Measurements from ENCODE around the gene MB.
A peak's percentile ranks its signal among the peaks of the same experiment; 100 is the strongest.

The MB gene

DNA sequence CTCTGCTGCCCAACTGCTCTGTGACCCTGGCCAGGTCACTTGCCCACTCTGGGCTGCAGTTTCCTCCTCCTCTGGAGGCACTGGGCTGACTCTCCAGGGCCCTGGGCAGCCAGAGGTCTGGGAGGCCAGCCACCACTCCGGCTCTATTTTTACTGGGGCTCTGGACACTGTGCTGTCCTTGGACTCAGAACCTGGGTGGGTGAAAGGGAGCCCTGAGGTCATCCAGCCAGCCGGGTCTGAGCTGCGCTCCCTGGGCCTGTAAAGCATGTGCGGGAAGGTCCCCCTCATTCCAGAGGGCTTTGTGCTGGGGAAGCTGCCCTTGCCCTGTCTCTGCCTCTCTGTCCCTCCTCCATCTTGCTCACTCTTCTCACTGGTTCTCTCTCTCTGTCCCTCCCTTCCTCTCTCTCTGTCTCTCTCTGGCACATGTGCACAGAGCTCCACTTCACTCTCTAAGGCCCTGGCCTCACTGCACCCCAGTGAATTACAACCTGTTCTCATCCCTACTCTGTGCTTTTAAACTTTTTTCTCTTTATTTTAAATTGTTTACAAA is 24.6 kb downstream of the MB start:
- DNase-seq, result no peak

DNA sequence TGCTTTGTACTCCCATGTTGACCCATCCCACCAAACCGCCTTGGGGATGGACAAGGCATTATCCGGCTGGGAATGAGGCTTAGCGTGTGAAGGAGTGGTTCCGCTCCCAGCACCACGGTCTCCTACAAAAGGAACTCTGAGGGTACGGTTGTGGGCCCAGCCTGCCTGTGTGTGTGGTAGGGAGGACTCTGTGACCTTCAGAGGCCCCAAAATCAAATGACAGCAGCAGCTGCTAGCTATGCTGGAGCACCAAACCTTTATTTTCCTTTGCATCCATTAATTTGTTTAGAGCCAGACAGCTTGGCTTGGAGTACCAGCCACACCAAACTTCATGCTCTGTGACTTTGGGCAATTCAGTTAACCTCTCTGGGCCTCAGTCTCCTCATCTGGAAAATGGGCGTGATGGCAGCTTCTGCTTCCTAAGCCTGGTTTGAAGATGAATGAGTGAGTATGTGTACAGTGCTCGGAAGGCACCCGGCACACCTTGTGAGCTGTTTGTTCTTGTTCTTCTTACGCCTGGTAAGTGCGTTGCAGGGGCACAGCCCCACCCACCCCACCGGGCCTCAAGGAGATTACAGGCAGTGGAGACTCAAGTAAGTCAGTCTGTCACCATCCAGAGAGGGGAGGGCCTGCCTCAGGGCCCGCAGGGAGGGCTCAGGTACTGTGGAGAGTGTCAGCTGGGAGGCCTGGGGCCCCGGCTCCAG is 25.3 kb downstream of the MB start:
- DNase-seq, result no peak

DNA sequence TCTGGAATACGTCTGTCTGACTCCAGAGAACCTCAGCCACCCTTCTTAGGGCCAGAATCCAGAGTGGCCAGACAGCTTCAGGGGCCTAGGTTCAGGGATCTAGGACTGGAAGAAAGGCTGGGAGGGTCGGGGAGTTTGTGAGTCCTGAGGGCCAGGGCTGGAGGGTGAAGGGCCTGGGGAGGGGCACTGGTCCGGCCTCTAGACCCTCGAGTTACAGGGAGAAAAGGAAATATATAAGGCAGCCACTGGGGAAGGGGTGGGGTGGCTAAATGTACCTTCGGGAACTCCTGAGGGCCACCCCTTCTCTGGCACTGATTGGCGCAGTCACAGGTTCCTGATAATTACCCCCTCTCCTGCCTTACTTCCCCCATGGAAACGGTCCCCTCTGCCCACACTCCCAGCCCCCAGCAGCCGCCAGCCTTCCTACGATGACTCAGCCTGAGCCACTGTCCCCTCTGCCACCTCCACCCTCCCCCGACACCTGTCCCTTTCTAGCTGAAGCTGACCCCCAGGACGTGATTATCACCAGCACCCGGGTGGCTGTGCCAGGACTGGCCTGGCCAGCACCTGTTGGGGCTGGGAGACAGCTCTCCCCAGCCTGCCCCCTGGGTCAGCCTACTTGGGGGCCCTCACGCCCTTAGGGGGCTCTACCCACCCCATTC is 26.4 kb downstream of the MB start:
- peak in 1 of 2 experiments; percentile 33 for DNase-seq

DNA sequence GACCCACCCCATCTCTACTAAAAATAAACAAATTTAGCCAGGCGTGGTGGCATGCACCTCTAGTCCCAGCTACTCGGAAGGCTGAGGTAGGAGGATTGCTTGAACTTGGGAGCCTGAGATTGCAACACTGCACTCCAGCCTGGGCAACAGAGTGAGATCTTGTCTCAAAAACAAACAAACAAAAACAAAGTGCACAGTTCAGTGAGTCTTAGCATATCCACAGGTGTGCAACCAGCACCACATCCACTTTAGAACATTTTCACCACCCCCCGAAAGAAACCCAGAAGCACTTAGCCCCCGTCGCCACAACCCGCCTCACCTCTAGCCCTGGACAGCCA is 27.4 kb downstream of the MB start:
- DNase-seq, result no peak

DNA sequence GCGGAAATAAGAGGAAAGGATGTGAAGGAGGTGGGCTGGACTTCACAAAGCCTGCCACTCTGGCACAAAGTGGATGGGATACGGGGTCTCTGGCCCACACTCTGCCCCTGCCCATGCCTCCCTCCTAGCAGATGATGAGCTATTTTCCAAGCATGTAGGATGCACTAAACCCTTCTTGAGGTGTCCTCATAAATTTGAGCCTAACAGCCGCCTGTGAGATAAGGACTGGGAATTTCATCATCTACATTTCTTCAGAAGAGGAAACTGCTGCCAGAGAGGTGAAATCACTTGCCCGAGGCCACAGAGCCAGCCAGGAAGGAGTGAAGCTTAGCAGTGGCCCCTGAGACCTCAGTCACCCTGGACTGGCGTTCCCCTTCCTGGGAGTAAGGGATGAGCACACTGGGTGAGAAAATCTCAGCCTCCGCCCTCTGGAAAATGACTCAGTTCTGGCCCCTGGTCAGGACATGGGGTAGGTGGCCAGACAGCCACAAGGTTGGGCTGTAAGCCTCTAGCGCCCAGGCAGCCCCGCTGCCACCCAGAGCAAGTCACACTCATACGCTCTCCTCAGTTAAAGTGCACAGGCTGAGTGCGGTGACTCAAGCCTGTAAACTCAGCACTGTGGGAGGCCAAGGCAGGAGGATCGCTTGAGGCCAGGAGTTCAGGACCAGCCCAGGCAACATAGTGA is 27.9 kb downstream of the MB start:
- DNase-seq, result no peak

DNA sequence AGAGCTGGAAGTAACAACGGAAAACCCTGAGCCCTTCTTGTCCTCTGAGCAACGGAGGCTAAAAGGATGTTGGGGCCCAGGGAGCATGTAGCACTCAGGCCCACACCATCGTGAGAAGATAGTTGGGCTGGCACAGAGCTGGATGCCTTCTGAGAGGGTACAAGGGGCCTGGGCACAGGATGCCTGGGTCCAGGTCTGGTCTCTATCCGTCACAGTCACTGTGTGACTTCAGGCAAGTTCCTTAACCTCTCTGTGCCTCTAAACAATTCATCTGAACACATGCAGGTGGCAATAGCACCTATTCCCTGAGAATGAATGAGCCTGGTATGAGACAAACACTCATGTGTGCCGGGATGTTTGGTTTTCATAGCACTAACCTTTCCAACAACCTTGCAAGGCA is 29.2 kb downstream of the MB start:
- no peak for DNase-seq

DNA sequence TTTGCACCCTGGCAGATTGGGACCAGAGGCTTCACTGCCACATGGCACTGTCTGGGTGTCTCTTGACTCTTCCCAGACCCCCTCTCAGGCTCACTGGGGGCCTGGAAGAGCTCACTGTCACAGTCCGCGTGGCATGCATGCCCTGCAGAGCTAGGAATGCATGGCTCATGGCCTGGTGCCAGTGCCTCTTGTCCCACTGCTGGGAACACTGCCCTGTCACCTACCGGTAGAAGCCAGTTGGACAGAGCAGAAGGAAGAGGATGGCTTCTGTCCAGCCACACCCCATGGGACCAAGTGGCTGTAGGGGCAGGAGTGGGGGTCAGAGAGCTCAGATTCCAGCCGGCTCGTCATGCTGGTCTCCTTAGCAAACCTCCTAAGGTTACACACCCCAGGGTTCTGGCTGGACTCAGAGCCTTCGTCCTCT is 29.7 kb downstream of the MB start:
- DNase-seq, result peak in 1 of 2 experiments; percentile 30

DNA sequence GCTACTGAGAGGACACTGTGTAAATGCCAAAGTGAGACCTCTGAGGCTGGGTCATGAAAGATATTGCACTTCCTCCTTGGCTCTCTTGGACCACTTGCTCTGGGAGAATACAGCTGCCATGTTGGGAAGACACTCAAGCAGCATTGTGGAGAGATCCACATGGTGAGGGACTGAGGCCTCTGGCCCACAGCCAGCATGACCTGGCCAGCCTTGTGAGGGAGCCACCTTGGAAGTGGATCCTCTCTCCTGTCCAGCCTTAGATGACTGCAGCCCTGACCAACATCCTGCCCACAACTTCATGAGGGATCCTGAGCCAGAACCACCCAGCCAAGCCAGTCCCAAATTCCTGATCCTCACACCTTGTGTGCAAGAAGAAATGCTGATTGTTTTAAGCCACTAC is 30.4 kb downstream of the MB start:
- no peak for DNase-seq

DNA sequence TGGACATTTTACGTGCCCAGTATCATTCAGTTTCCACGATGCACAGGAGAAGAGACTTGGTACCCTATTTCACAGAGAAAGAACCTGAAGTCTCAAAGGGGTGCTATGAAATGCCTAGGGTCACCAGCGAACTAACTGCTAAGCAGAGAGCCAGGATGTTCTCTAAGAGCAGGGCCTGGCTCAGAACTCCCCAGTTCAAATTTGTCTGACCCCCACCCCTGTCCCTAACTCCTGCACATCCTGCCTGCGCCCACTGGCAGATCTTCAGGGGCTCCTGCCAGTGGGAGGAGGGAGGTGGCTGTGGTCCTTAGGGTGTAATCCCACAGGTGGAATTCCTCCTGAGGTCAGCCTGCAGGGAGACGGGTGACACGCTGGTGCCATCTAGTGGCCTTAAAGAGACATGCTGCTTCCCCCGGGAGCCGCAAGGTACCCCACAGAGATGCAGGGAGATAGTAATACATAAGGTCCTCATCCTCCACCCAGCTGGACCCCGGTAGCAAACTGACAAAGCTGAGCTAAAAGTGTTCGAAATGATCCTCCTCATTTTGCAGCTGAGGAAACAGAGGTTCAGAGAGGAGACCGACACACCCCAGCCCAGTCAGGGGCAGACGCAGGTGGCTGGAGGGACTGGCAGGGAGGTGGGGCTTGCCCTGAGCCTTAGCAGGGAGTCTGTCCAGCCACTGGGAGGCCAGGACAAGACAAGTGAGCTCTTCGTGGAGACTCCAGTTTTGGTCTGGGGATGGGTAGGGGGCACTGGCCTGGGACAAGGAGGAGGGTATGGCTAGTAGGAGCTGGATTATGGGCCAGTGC is 34.1 kb downstream of the MB start:
- peak; percentile 49 to 64 for DNase-seq

DNA sequence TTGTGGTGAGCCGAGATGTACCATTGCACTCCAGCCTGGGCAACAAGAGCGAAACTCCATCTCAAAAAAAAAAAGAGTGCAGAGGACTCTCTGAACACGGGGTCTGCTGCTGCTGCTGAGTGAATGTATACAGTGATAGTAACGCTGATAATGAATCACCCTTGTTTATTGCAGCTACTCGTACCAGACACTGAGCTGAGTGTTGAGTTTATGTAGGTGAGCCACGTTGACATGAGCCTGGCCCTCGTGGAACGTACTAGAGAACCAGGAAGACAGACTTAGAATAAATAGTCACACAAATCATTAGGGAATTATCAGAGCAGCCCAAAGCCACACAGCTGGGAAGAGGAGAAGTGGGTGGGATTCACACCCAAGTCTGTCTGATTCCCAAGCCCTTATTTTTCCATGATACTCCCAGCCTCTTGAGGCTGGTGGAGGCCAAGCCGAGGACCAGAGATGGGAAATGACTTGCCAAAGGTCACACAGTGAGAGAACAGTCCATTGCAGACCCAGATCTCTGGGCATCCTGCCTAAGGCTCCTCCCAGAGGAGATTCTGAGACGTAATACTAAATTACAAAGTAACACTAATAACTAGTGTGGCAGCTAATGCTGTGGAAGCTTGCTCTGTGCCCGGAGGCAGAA is 34.8 kb downstream of the MB start:
- no peak for DNase-seq

DNA sequence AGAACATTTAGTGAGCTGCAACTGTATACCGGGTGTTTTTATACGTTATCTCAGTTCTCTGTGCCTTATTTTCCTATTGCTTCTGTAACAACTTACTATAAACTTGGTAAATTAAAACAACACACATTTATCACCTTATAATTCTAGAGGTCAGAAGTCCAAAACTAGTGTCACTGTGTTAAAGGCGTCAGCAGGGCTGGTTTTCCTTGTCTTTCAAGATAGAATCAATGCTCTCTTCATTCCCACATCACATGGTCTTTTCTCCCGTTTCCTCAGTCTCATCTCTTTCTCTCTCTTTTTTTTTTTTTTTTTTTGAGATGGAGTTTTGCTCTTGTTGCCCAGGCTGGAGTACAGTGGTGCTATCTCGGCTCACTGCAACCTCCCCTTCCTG is 36.1 kb downstream of the MB start:
- DNase-seq, result no peak

DNA sequence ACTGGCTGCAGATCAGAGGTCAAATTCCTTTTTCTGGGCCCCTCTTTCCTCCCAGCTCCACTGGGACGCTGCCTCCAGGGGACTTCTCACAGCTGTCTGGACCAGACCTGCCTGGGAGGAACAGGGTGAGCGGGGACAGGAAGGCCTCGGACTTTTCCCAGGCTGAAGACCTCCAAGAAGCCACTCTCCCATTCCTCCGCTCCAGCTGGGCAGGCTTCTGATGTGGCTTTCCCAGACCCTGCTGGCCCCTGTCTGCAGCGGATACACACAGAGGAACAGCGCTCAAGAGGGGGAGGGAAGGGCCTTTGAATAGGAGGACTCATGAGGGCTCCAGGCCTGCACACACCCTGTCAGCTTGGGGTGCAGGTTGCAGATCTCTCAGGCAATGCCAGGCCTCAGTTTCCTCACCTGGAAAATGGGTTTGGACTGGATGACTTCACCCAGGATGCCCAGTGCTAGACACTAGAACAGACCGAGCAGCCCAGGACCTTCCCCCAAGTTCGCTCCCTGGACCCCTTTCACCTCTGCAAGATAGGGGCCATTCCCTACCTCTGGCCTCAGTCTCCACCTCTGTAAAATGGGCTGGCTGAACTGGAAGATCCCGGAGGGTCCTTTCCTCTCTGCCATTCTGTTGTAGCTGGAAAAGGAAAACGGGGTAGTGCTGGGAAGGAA is 36.6 kb downstream of the MB start:
- no peak for DNase-seq

DNA sequence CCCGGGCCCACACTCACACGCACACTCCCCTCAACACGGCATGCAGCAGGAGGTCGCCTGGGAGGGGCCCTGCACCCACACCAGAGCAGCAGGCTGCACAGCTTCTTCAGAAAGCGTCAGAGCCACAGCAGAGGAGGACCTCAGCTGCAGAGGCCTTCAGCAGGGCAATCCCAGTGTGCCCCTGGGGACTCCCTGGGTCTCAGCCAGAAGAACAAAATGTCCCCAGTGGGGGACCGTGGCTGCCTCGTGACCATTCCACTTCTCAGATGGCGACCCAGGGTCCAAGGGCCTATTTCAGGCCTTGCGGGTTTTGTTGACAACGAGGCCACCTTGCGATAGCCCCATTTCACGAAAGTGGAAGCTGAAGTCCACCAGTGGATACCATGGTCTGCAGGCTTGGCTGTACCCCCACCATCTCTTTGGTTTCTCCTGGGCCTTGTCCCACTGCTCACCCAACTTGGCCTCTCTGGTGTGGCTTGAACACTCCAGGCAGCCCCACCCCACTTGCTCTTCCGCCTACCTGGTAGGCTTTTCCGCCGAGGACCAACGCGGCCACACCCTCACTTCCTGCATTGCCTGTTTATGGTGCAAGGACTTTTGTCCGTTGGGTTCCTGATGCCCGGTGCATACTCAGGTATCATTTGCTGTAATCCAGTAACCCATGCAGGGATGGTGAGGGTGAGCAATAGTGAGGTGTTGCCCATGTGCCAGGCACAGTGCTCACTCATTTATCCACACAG is 38.1 kb downstream of the MB start:
- no peak for DNase-seq

DNA sequence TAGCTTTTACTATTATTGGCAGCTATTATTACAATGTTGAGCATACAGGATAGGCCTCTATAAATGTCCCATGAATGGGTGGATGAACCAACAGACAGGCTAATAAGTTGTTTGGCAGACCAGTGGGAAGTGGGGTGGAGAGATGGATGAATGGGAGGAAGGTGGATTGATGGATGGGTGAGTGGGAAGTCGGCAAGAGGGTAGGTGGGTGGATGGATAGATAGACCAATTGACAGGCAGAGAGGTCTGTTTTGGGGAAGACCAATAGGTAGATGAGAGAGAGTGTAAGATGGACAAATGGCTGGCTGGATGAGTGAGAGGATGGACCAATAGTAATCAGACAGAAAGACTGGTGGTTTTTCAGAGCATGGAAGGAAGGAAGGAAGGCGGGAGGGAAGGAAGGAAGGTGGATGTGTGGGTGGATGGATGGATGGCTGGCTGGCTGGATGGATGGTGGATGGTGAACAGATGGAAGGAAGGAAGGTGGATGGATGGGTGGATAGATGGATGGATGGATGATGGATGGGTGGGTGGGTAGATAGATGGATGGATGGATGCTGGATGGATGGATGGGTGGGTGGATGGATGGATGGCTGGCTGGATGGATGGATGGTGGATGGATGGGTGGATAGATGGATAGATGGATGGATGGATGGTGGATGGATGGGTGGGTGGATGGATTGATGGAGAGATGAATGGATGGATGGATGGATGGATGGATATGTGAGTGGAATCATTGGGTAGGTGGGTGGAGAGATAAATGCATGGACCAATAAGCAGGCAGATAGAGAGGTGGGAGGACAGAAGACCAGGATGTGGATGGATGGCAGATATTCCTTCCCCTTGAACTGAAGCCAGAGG is 39.1 kb downstream of the MB start:
- DNase-seq, result no peak

DNA sequence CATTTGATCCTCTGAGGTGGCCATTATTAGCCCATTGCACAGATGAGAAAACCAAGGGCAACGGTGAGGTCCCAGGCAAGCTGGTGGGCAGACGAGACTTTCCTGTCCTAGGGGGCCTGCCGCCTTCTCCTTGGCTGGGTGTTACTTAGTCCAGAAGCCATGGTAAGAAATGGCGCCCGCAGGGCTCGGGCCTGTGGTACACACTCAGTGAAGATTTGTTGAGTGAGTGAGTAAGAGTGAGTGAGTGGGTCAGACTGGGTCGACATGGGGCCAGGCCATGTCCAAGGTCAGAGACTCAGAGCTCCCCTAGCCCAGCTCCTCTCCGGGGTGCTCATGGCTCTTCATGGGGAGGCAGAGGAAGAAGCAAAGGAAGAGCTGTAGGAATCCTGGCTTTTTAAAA is 40.5 kb downstream of the MB start:
- DNase-seq, result no peak

DNA sequence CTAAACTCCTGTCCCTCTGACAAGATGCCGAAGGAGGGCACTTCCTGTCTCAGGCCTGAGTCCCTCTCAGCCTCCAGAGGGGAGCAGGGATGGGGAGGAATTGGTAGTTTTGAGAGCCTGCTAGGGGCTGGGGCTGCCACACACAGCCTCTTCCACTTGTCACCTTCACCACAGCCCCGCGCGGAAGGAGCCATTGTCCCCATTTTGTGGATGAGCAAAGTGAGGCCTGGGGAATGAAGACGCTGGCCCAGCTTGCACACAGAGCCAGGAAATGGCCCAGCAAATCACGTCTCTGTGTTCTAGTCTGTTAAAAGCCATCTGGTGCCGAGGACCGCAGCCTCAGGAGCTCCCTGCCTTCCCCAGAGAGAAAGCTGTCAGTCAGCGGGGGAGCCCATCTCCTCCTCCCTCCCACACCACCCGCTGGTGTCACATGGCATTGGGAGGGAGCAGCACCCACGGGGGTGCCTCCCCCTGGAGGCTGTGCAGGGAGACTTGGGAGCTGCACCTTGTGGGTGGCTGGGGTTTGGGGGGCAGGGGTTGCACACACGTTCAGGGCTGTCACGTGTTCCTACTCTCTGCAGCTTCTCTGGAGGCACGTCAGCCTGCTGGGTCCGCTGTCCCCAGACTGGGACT is 41.9 kb downstream of the MB start:
- DNase-seq, result no peak

DNA sequence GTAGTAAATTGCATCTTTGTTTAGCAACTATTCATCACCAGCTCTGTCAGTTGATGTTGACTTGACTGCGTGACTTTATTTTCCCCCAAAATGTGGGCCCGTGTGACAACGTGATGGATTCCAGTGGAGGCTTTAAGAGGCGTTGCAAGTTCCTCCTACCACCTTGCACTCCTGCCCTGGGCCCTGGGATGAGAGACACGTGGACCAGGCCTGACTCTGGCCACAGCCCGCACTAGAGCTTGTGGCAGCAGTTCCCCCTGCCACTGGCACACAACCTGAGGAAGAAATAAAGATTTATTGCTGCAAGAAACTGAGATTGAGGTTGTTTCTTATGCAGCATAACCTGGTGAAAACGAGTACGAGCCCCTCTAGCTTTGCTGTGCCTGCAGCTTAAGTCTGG is 44.6 kb downstream of the MB start:
- no peak for DNase-seq

DNA sequence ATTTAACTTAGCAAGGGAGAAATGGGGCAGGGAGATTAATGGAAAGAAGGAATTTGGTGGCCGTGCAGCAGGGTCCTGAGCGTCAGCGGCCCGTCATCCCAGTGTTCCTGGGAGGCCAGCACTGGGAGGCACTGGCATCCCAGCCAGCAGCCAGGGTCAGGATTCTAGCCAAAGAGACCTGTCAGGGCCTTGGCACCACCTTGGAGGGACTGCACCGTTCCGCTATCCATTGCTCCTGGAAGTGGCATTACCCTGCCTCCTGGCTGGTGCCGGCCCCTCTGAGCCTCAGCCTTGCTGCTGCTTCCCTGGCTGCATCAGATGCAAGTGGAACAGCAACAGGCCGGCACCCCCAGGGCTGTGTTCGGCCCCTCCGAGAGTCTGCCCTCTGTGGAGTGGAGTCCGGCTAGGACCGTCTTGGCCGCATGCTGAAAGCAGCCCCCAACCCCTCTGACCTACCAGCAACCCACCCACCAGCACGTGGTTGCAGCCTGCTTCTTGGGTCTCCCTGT is 46.4 kb downstream of the MB start:
- DNase-seq, result no peak

DNA sequence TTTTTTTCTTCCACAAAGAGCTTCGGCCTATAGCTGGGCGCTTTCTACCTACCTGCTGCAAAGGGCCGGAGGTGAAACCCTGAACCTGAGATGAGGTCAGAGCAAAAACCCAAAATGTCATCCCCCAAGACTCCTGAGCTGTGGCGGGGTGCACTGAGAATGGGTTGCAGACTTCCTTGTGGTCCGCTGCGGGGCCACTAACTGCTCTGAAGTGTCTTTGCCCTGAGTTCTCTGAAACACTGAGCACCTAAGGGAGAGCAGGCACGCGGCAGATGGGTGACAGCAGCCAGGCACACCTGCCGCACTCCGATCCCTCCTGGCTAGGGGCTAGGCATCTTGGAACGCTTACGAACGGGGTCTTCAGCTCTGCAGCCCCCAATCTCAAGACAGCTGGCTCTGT is 47.2 kb downstream of the MB start:
- DNase-seq, result no peak

Data from SHP77 (cell line).